Endothelial cell of umbilical vein (primary cell): ENCODE measurements around the gene NKD2. TPM values are rescaled to one million over a fixed set of nuclear protein-coding genes. Genes with fewer than 3 reads are reported as not detected.

ENCODE experiments used
- BruUV-seq: library from RNA; stranded (reverse); fragments of 400-500 nt; replicated peaks from 2 replicates; lab custom pipeline; 2021; lab: Mats Ljungman, UMichigan
- CTCF ChIA-PET: fragments of 300-600, 350-600 bp; sonication (Branson Sonifier 250); formaldehyde crosslinking; loops from one replicate; lab custom pipeline; 2021; ENCODE audit warnings: antibody characterized with exemption, inconsistent platforms; lab: Charles Lee
- POLR2A ChIA-PET: fragments of 300-600, 350-600 bp; sonication (Branson Sonifier 250); formaldehyde crosslinking; loops from one replicate; lab custom pipeline; 2021; ENCODE audit warnings: antibody characterized with exemption, inconsistent platforms; lab: Charles Lee
- DNase-seq: peaks from one replicate; pipeline ENCODE4 v3.0.0-alpha.2; 2011; ENCODE audit warnings: low read depth, low spot score
- FAIRE-seq: peaks from 2 replicates; lab custom pipeline; 2011; peaks lifted over from hg19 to GRCh38; lab: Jason Lieb, UNC
- H2AFZ ChIP-seq: 2 replicates; pipeline ENCODE4 v1.6.0; 2012; ENCODE audit warnings: low read depth, low read length, control low read depth, inconsistent platforms
- H3K27ac ChIP-seq: 2 replicates; pipeline ENCODE4 v1.5.1; 2011; ENCODE audit warnings: low read depth, mild to moderate bottlenecking, control low read depth, low read length, moderate library complexity; ENCODE audit not compliant: insufficient read depth
- H3K27me3 ChIP-seq, 2 experiments: 2 replicates each; pipeline versions ENCODE4 v1.6.0 to v1.6.1; 2011; ENCODE audit warnings: low read length in 2 of 2, mixed read lengths in 1 of 2; ENCODE audit not compliant: control insufficient read depth in 2 of 2, insufficient read depth in 2 of 2
- H3K36me3 ChIP-seq, 2 experiments: 2 replicates in 1 of 2; 3 replicates in 1 of 2; pipeline ENCODE4 v1.5.1; 2011; ENCODE audit warnings: low read length in 2 of 2, mild to moderate bottlenecking in 1 of 2, moderate library complexity in 1 of 2; ENCODE audit not compliant: control insufficient read depth in 2 of 2, insufficient read depth in 2 of 2; ENCODE audit errors: extremely low read depth in 1 of 2
- H3K4me1 ChIP-seq: 3 replicates; pipeline ENCODE4 v1.5.1; 2011; ENCODE audit warnings: mild to moderate bottlenecking, low read length; ENCODE audit not compliant: control insufficient read depth, insufficient read depth; ENCODE audit errors: extremely low read depth
- H3K4me2 ChIP-seq: 2 replicates; pipeline ENCODE4 v1.6.1; 2011; ENCODE audit warnings: low read length, control low read depth, mixed read lengths; ENCODE audit not compliant: insufficient read depth
- H3K4me3 ChIP-seq, 3 experiments: fragments of 200-600 bp in 1 of 3; sonication (generic), shearing (Covaris generic) in 1 of 3; replicated peaks in 1 of 3; 2 replicates each; pipeline ENCODE4 v1.5.1; 2011 to 2016; ENCODE audit warnings: control low read depth in 3 of 3, low read length in 3 of 3, mild to moderate bottlenecking in 2 of 3, inconsistent platforms in 1 of 3, low read depth in 1 of 3, moderate library complexity in 1 of 3; ENCODE audit not compliant: insufficient read depth in 1 of 3
- H3K79me2 ChIP-seq: 2 replicates; pipeline ENCODE4 v1.6.0; 2012; ENCODE audit warnings: low read length, inconsistent platforms; ENCODE audit not compliant: control insufficient read depth, insufficient read depth
- H3K9ac ChIP-seq: replicated peaks from 2 replicates; pipeline ENCODE3; 2011; ENCODE audit warnings: low read length, control low read depth; ENCODE audit not compliant: insufficient read depth; ENCODE audit errors: extremely low read depth
- H3K9me1 ChIP-seq: replicated peaks from 3 replicates; pipeline ENCODE4 v1.6.0; 2011; ENCODE audit warnings: mild to moderate bottlenecking, low read length; ENCODE audit not compliant: control insufficient read depth, insufficient read depth; ENCODE audit errors: extremely low read depth
- H3K9me3 ChIP-seq: replicated peaks from 2 replicates; pipeline ENCODE4 v1.5.1; 2012; ENCODE audit warnings: low read length, inconsistent platforms; ENCODE audit not compliant: control insufficient read depth, insufficient read depth
- H4K20me1 ChIP-seq: replicated peaks from 2 replicates; pipeline ENCODE3; 2011; ENCODE audit warnings: mild to moderate bottlenecking, low read length; ENCODE audit not compliant: control insufficient read depth, insufficient read depth; ENCODE audit errors: extremely low read depth
- EZH2 ChIP-seq: IDR thresholded peaks from 2 replicates; pipeline ENCODE4 v1.6.1; 2012; ENCODE audit warnings: borderline replicate concordance, low read depth, mild to moderate bottlenecking, moderate library complexity, low read length, inconsistent platforms; ENCODE audit not compliant: severe bottlenecking
- FOS ChIP-seq: IDR thresholded peaks from 2 replicates; pipeline ENCODE4 v1.6.1; 2011; ENCODE audit warnings: mild to moderate bottlenecking, low read length, moderate library complexity, borderline replicate concordance; ENCODE audit not compliant: insufficient read depth
- GATA2 ChIP-seq: IDR thresholded peaks from 2 replicates; pipeline ENCODE4 v1.7.0; 2011; ENCODE audit warnings: low read depth, mild to moderate bottlenecking, moderate library complexity, mixed read lengths, low read length; ENCODE audit not compliant: insufficient read length, insufficient read depth
- JUN ChIP-seq: IDR thresholded peaks from 2 replicates; pipeline ENCODE4 v1.6.1; 2011; ENCODE audit warnings: borderline replicate concordance, low read depth; ENCODE audit not compliant: insufficient read length, insufficient read depth
- MYC ChIP-seq: IDR thresholded peaks from one replicate; pipeline ENCODE4 v1.6.1; 2011; ENCODE audit warnings: mild to moderate bottlenecking, low read depth, low read length
- POLR2A ChIP-seq: IDR thresholded peaks from 2 replicates; pipeline ENCODE4 v1.6.1; 2012; ENCODE audit warnings: low read depth, mild to moderate bottlenecking, control low read depth, low read length
- POLR2AphosphoS5 ChIP-seq: IDR thresholded peaks from 2 replicates; pipeline ENCODE4 v1.6.1; 2012; ENCODE audit warnings: low read depth, mild to moderate bottlenecking, control low read depth, low read length, moderate library complexity; ENCODE audit not compliant: insufficient read depth
- dilution Hi-C: fragments of 300-500 bp; cut with MboI; formaldehyde crosslinking; loops from one replicate; pipeline ENCODE4 v1.15.0; 2019; ENCODE audit warnings: low sequenced_read_pairs; ENCODE audit not compliant: extremely low pct_ligation_motif_present
- intact Hi-C: fragments of 100-400 bp; cut with micrococcal nuclease; formaldehyde crosslinking; loops from one replicate; pipeline ENCODE4 v1.10.0; 2022
- polyA plus RNA-seq, 4 experiments: library from polyadenylated mRNA; depleted of rRNA in 3 of 4; stranded (reverse) in 3 of 4; unstranded in 1 of 4; fragments of >200 nt; gene quantifications; 2 replicates each; pipeline versions ENCODE4 v1.2.1 to v1.2.3, GENCODE V29; 2011 to 2012; ENCODE audit warnings: missing spikeins in 1 of 4
- total RNA-seq: library from RNA; stranded (reverse); gene quantifications from 2 replicates; pipeline ENCODE4 v1.2.3, GENCODE V29; 2021
- TF ChIP-seq, protein P1 (sequence below): IDR thresholded peaks from 2 replicates; pipeline ENCODE4 v1.6.1; 2011; ENCODE audit not compliant: insufficient read depth, insufficient read length
- TF ChIP-seq, protein P2 (sequence below), 2 donors: IDR thresholded peaks; 1 replicate in 1 of 2; 2 replicates in 1 of 2; pipeline ENCODE4 v1.5.1; 2011; ENCODE audit warnings: low read length in 2 of 2, mild to moderate bottlenecking in 2 of 2, moderate library complexity in 2 of 2, control low read depth in 1 of 2, inconsistent platforms in 1 of 2, low read depth in 1 of 2; ENCODE audit not compliant: insufficient read depth in 1 of 2; ENCODE audit errors: extremely low read depth in 1 of 2

Gene NKD2
- total and polyA plus RNA-seq, 2 donors (not counting 3 experiments of a cell fraction or from before 2014, with no cell fraction given): 0.08 TPM; not detected in 1

DNA sequence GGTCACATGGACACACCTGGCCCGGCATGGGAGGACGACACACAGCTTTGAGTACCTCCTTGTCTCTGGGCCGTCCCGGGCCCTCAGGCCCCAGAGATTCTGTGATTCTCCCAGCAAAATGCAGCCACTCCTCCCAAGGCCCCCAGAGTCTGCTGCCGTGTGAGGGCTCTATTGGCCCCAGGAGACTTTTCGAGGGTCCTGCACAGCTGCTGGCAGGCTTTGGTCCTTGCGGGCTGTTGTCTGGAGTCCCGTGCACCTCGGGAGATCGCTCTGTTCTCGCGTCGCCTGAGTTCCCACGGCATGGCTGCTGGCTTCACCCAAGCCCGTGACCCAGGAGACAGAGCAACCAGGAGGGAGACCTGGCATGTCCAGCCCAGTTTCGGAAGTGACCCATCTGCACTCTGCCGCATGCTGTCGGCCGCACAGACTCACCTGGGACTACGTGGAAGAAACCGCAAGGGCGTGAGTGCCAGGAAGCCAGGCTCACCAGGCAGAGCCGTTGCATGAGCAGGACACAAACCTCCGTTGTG, 46.8 kb upstream of the NKD2 start:
- no peak overlapping the region for H3K27ac ChIP-seq
- no peaks in the 10 kb centered on the region for H4K20me1 ChIP-seq
- H3K4me1 ChIP-seq: peaks cover 12% of the 10 kb centered on the region
- H3K36me3 ChIP-seq: no peaks in the 10 kb centered on the region
- dilution Hi-C loops: no loop called here
- no peak for DNase-seq
- H3K4me2 ChIP-seq: no peak overlapping the region
- intact Hi-C loops: no loop called here
- ChIA-PET POLR2A (no interaction called here), CTCF (no interaction called here)
- TF ChIP-seq, protein P1, sequence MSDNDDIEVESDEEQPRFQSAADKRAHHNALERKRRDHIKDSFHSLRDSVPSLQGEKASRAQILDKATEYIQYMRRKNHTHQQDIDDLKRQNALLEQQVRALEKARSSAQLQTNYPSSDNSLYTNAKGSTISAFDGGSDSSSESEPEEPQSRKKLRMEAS: no peak
- no peak for TF ChIP-seq FOS
- TF ChIP-seq POLR2AphosphoS5: no peak
- TF ChIP-seq GATA2: no peak
- TF ChIP-seq, protein P2, sequence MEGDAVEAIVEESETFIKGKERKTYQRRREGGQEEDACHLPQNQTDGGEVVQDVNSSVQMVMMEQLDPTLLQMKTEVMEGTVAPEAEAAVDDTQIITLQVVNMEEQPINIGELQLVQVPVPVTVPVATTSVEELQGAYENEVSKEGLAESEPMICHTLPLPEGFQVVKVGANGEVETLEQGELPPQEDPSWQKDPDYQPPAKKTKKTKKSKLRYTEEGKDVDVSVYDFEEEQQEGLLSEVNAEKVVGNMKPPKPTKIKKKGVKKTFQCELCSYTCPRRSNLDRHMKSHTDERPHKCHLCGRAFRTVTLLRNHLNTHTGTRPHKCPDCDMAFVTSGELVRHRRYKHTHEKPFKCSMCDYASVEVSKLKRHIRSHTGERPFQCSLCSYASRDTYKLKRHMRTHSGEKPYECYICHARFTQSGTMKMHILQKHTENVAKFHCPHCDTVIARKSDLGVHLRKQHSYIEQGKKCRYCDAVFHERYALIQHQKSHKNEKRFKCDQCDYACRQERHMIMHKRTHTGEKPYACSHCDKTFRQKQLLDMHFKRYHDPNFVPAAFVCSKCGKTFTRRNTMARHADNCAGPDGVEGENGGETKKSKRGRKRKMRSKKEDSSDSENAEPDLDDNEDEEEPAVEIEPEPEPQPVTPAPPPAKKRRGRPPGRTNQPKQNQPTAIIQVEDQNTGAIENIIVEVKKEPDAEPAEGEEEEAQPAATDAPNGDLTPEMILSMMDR (IDR thresholded peaks at IDR 0.05; ENCODE audit: extremely low read depth in 1 of 2, insufficient read depth in 1 of 2, low read depth in 1 of 2, low read length in 2 of 2): no peak
- TF ChIP-seq EZH2: no peak
- TF ChIP-seq MYC: no peak
- no peak for TF ChIP-seq POLR2A
- TF ChIP-seq JUN: no peak
- FAIRE-seq: no peak
- no peak overlapping the region for H3K4me3 ChIP-seq
- no peaks in the 10 kb centered on the region for H3K9me1 ChIP-seq
- H2AFZ ChIP-seq: no peak overlapping the region
- BruUV-seq: no TSS peak
- H3K27me3 ChIP-seq: no peaks in the 10 kb centered on the region
- H3K9ac ChIP-seq: no peak overlapping the region
- no peaks in the 10 kb centered on the region for H3K9me3 ChIP-seq
- no peaks in the 10 kb centered on the region for H3K79me2 ChIP-seq
